HepG2 (cell line): Measurements from ENCODE around the gene TRIM28. TPM values are rescaled to one million over a fixed set of nuclear protein-coding genes. Genes with fewer than 3 reads are reported as not detected.

Experiments
- ATF2 ChIP-seq: sonication (generic); formaldehyde crosslinking; IDR thresholded peaks from 2 replicates; pipeline ENCODE4 v1.4.0; 2020; ENCODE audit warnings: missing genetic modification reagents
- ETV5 ChIP-seq: IDR thresholded peaks from 2 replicates; pipeline ENCODE4 v1.6.1; 2018; ENCODE audit warnings: missing biosample characterization, missing genetic modification reagents, inconsistent platforms, borderline replicate concordance
- FOXO1 ChIP-seq: sonication (generic); formaldehyde crosslinking; IDR thresholded peaks from 2 replicates; pipeline ENCODE4 v1.4.0; 2020; ENCODE audit warnings: missing genetic modification reagents
- GMEB1 ChIP-seq: sonication (generic); formaldehyde crosslinking; IDR thresholded peaks from 2 replicates; pipeline ENCODE4 v1.5.1; 2020; ENCODE audit warnings: missing genetic modification reagents, mild to moderate bottlenecking, borderline replicate concordance
- HDAC1 ChIP-seq: sonication (generic); formaldehyde crosslinking; IDR thresholded peaks from 2 replicates; pipeline ENCODE4 v1.5.1; 2020; ENCODE audit warnings: mild to moderate bottlenecking, missing genetic modification reagents
- HDAC2 ChIP-seq: sonication (generic); formaldehyde crosslinking; IDR thresholded peaks from 2 replicates; pipeline ENCODE4 v1.4.0; 2020; ENCODE audit warnings: missing genetic modification reagents
- HMG20A ChIP-seq: IDR thresholded peaks from 2 replicates; pipeline ENCODE4 v1.6.1; 2016; ENCODE audit warnings: borderline replicate concordance
- KMT2B ChIP-seq: IDR thresholded peaks from 2 replicates; pipeline ENCODE4 v1.6.1; 2016; ENCODE audit warnings: missing genetic modification reagents, missing compliant biosample characterization
- NFIC ChIP-seq: IDR thresholded peaks from 2 replicates; pipeline ENCODE4 v1.6.1; 2012; ENCODE audit warnings: mild to moderate bottlenecking, low read length, inconsistent platforms
- PHF21A ChIP-seq: sonication (generic); formaldehyde crosslinking; IDR thresholded peaks from 2 replicates; pipeline ENCODE4 v1.5.0; 2020; ENCODE audit warnings: mild to moderate bottlenecking, missing genetic modification reagents
- PTBP1 ChIP-seq: fragments of 200-400 bp; formaldehyde crosslinking; IDR thresholded peaks from 2 replicates; pipeline ENCODE4 v1.6.1; 2018; ENCODE audit warnings: low read length, low read depth; ENCODE audit not compliant: poor library complexity, severe bottlenecking
- SOX6 ChIP-seq, 2 experiments: fragments of 450-650 bp in 1 of 2; sonication (generic) in 1 of 2; formaldehyde crosslinking in 1 of 2; IDR thresholded peaks; 2 replicates each; pipeline versions ENCODE4 v1.4.0 to v1.6.1; 2017 to 2020; ENCODE audit warnings: antibody characterized with exemption in 1 of 2, mild to moderate bottlenecking in 1 of 2, missing genetic modification reagents in 1 of 2
- SP5 ChIP-seq: IDR thresholded peaks from 2 replicates; pipeline ENCODE4 v1.6.1; 2016; ENCODE audit warnings: low read depth, borderline replicate concordance
- THAP11 ChIP-seq: IDR thresholded peaks from 2 replicates; pipeline ENCODE4 v1.6.1; 2016; ENCODE audit warnings: missing biosample characterization, missing genetic modification reagents
- ZFX ChIP-seq: sonication (generic); formaldehyde crosslinking; IDR thresholded peaks from 2 replicates; pipeline ENCODE4 v1.4.0; 2020; ENCODE audit warnings: mild to moderate bottlenecking, low read depth, missing genetic modification reagents, moderate library complexity
- ZNF431 ChIP-seq: sonication (generic); formaldehyde crosslinking; IDR thresholded peaks from 2 replicates; pipeline ENCODE4 v1.9.0; 2022; ENCODE audit warnings: missing genetic modification reagents, low read depth, mild to moderate bottlenecking, borderline replicate concordance
- ZNF605 ChIP-seq: sonication (generic); formaldehyde crosslinking; IDR thresholded peaks from 2 replicates; pipeline ENCODE4 v1.8.0; 2022; ENCODE audit warnings: mild to moderate bottlenecking, missing genetic modification reagents
- ZNF672 ChIP-seq: sonication (generic); formaldehyde crosslinking; IDR thresholded peaks from 2 replicates; pipeline ENCODE4 v1.8.1; 2022; ENCODE audit warnings: missing genetic modification reagents
- ZNF761 ChIP-seq: sonication (generic); formaldehyde crosslinking; conservative IDR thresholded peaks from 2 replicates; pipeline ENCODE4 v1.4.0; 2020; ENCODE audit warnings: mild to moderate bottlenecking, missing genetic modification reagents
- ZNF770 ChIP-seq: sonication (generic); formaldehyde crosslinking; IDR thresholded peaks from 2 replicates; pipeline ENCODE4 v1.5.0; 2020; ENCODE audit warnings: mild to moderate bottlenecking, missing genetic modification reagents
- ZNF784 ChIP-seq: sonication (generic); formaldehyde crosslinking; IDR thresholded peaks from 2 replicates; pipeline ENCODE4 v1.5.1; 2020; ENCODE audit warnings: missing genetic modification reagents, mild to moderate bottlenecking, borderline replicate concordance
- ZSCAN31 ChIP-seq: sonication (generic); formaldehyde crosslinking; IDR thresholded peaks from 2 replicates; pipeline ENCODE4 v1.5.0; 2020; ENCODE audit warnings: low read depth, mild to moderate bottlenecking, missing genetic modification reagents
- polyA plus RNA-seq, 8 experiments: library from polyadenylated mRNA; depleted of rRNA in 3 of 8; stranded (reverse) in 7 of 8; unstranded in 1 of 8; fragments of >200 nt; fragmentation: Illumina TruSeq in 4 of 8; extraction: Trizol in 4 of 8; gene quantifications; 2 replicates each; pipeline versions ENCODE4 v1.2.1 to v1.2.3, GENCODE V29; 2011 to 2016; ENCODE audit warnings: low read depth in 4 of 8, missing spikeins in 1 of 8, mixed read lengths in 1 of 8; ENCODE audit not compliant: insufficient read depth in 1 of 8
- total RNA-seq, 5 experiments: library from RNA; depleted of rRNA; stranded (reverse); fragments of >200 nt; fragmentation: Illumina TruSeq; extraction: Trizol; gene quantifications; 2 replicates each; pipeline ENCODE4 v1.2.3, GENCODE V29; 2016; ENCODE audit warnings: low read depth in 1 of 5

The TRIM28 gene
- total and polyA plus RNA-seq, 2 of the 13 experiments (the other 11 are each of a cell fraction or from before 2014, with no cell fraction given): 361 to 439 TPM

- peak; percentile 61; the same call in 1 of the 2 replicates for TF ChIP-seq GMEB1 (CRISPR knock-in tag)
- 0 out of 2 replicates have a peak, but pooled peaks have one; percentile 61 for TF ChIP-seq ZFX (CRISPR knock-in tag)
- TF ChIP-seq ATF2 (CRISPR knock-in tag): 0 out of 2 replicates have a peak, but pooled peaks have one; percentile 31
- TF ChIP-seq ZNF605: peak; percentile 62; the same call in 1 of the 2 replicates
- TF ChIP-seq THAP11 (CRISPR knock-in tag): peak; percentile 35
- TF ChIP-seq HDAC1 (CRISPR knock-in tag): peak; percentile 34; the same call in 1 of the 2 replicates
- TF ChIP-seq ZNF761 (CRISPR knock-in tag): peak; percentile 65; the same call in 1 of the 2 replicates
- peak; percentile 74 for TF ChIP-seq PHF21A
- TF ChIP-seq HDAC2 (CRISPR knock-in tag): peak; percentile 51; the same call in 1 of the 2 replicates
- TF ChIP-seq KMT2B: 0 out of 2 replicates have a peak, but pooled peaks have one; percentile 10
- no peak for TF ChIP-seq ZNF672 (CRISPR knock-in tag)
- peak; percentile 67; the same call in 1 of the 2 replicates for TF ChIP-seq FOXO1 (CRISPR knock-in tag)
- TF ChIP-seq ZNF784: 0 out of 2 replicates have a peak, but pooled peaks have one; percentile 37
- no peak for TF ChIP-seq PTBP1
- peak; percentile 91 for TF ChIP-seq ZNF770 (CRISPR knock-in tag)
- TF ChIP-seq SP5 (CRISPR knock-in tag): peak; percentile 28; the same call in 1 of the 2 replicates
- TF ChIP-seq NFIC: 0 out of 2 replicates have a peak, but pooled peaks have one; percentile 56
- peak; percentile 30; the same call in 1 of the 2 replicates for TF ChIP-seq ETV5 (CRISPR knock-in tag)
- TF ChIP-seq HMG20A (CRISPR knock-in tag): peak; percentile 21; the same call in 1 of the 2 replicates
- TF ChIP-seq ZNF431: peak; percentile 61; the same call in 1 of the 2 replicates
- TF ChIP-seq SOX6 (IDR thresholded peaks at IDR 0.05): no peak
- TF ChIP-seq SOX6 (CRISPR knock-in tag; IDR thresholded peaks at IDR 0.05): peak; percentile 50; the same call in 1 of the 2 replicates
- no peak for TF ChIP-seq ZSCAN31 (CRISPR knock-in tag)
These were observed 33.6 kb upstream of the TRIM28 start (continued) for GRCh38 chr19:58510084-58510862.
